ENCODE data around the gene G2E3. TPM values are rescaled to one million over a fixed set of nuclear protein-coding genes. Genes with fewer than 3 reads are reported as not detected.
A peak's percentile ranks its signal among the peaks of the same experiment; 100 is the strongest.

G2E3 gene
- total and polyA plus RNA-seq, 2 donors from 2014 or later, result 4.4 to 20.5 TPM

GRCh38 chr14:30610787-30611343 is 51.9 kb downstream of the G2E3 start:
- H3K36me3 ChIP-seq (ENCODE audit: control insufficient read depth in 2 of 3, insufficient read depth in 3 of 3, low read length in 3 of 3), result no peaks in the 10 kb centered on the region
- DNase-seq (peak in 2 of 5 donors; percentile 14 to 39), FAIRE-seq (no peak)
- no peak overlapping the region for H3K4me3 ChIP-seq (ENCODE audit: low read length in 3 of 3)
- intact Hi-C loops (cut with DNase I), result no loop called here
- H3K9me3 ChIP-seq (ENCODE audit: control insufficient read depth in 2 of 3, insufficient read depth in 1 of 3, low read length in 3 of 3), result no peaks in the 10 kb centered on the region
- no peaks in the 10 kb centered on the region for H3K27me3 ChIP-seq (ENCODE audit: control insufficient read depth, insufficient read depth, low read length)
- no peak overlapping the region for H3K9ac ChIP-seq (ENCODE audit: low read length in 3 of 3)
- TF ChIP-seq, protein P1, sequence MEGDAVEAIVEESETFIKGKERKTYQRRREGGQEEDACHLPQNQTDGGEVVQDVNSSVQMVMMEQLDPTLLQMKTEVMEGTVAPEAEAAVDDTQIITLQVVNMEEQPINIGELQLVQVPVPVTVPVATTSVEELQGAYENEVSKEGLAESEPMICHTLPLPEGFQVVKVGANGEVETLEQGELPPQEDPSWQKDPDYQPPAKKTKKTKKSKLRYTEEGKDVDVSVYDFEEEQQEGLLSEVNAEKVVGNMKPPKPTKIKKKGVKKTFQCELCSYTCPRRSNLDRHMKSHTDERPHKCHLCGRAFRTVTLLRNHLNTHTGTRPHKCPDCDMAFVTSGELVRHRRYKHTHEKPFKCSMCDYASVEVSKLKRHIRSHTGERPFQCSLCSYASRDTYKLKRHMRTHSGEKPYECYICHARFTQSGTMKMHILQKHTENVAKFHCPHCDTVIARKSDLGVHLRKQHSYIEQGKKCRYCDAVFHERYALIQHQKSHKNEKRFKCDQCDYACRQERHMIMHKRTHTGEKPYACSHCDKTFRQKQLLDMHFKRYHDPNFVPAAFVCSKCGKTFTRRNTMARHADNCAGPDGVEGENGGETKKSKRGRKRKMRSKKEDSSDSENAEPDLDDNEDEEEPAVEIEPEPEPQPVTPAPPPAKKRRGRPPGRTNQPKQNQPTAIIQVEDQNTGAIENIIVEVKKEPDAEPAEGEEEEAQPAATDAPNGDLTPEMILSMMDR (IDR thresholded peaks at IDR 0.05; ENCODE audit: borderline replicate concordance, extremely low read depth, insufficient read depth), result peak; percentile 22
- H3K4me1 ChIP-seq (ENCODE audit: control insufficient read depth in 2 of 3, insufficient read depth in 2 of 3, low read depth in 1 of 3, low read length in 3 of 3), result peaks cover 0 to 2% (median 0%) of the 10 kb centered on the region in 3 donors
- no peak overlapping the region for H3K27ac ChIP-seq (ENCODE audit: low read depth in 2 of 2, low read length in 2 of 2)

GRCh38 chr14:30614155-30614554 is 55.2 kb downstream of the G2E3 start:
- no peak for FAIRE-seq
- no peak overlapping the region for H3K9ac ChIP-seq (ENCODE audit: low read length in 3 of 3)
- H3K4me1 ChIP-seq (ENCODE audit: control insufficient read depth in 2 of 3, insufficient read depth in 2 of 3, low read depth in 1 of 3, low read length in 3 of 3), result peaks cover 0 to 2% (median 0%) of the 10 kb centered on the region in 3 donors
- TF ChIP-seq, protein P1 (IDR thresholded peaks at IDR 0.05; ENCODE audit: borderline replicate concordance, extremely low read depth, insufficient read depth), result no peak
- no peak for DNase-seq
- no peaks in the 10 kb centered on the region for H3K9me3 ChIP-seq (ENCODE audit: control insufficient read depth in 2 of 3, insufficient read depth in 1 of 3, low read length in 3 of 3)
- H3K27me3 ChIP-seq (ENCODE audit: control insufficient read depth, insufficient read depth, low read length), result no peaks in the 10 kb centered on the region
- H3K36me3 ChIP-seq (ENCODE audit: control insufficient read depth in 2 of 3, insufficient read depth in 3 of 3, low read length in 3 of 3), result no peaks in the 10 kb centered on the region
- H3K4me3 ChIP-seq (ENCODE audit: low read length in 3 of 3), result no peak overlapping the region
- H3K27ac ChIP-seq (ENCODE audit: low read depth in 2 of 2, low read length in 2 of 2), result no peak overlapping the region
- intact Hi-C loops (cut with DNase I), result no loop called here

- Histone ChIP-seq H3K4me1 (ENCODE audit: control insufficient read depth in 2 of 3, insufficient read depth in 2 of 3, low read depth in 1 of 3, low read length in 3 of 3) (peaks cover 0 to 5% (median 5%) of the 10 kb centered on the region in 3 donors), H3K4me3 (ENCODE audit: low read length in 3 of 3) (no peak overlapping the region), H3K9ac (ENCODE audit: low read length in 3 of 3) (no peak overlapping the region), H3K9me3 (ENCODE audit: control insufficient read depth in 2 of 3, insufficient read depth in 1 of 3, low read length in 3 of 3) (no peaks in the 10 kb centered on the region), H3K27me3 (ENCODE audit: control insufficient read depth, insufficient read depth, low read length) (no peaks in the 10 kb centered on the region), H3K36me3 (ENCODE audit: control insufficient read depth in 2 of 3, insufficient read depth in 3 of 3, low read length in 3 of 3) (no peaks in the 10 kb centered on the region), H3K27ac (ENCODE audit: low read depth in 2 of 2, low read length in 2 of 2) (no peak overlapping the region)
- intact Hi-C loops (cut with DNase I), result no loop called here
- no peak for FAIRE-seq
- DNase-seq, result no peak
- TF ChIP-seq, protein P1 (IDR thresholded peaks at IDR 0.05; ENCODE audit: borderline replicate concordance, extremely low read depth, insufficient read depth), result no peak
Observed at GRCh38 chr14:30620178-30620577, 61.2 kb downstream of the G2E3 start.
